PFSK-1 (cell line): Measurements from ENCODE around the gene MCM3AP.

Experiments used
- FOXP2 ChIP-seq: optimal IDR thresholded peaks from 2 replicates; pipeline ENCODE3; 2011; ENCODE audit warnings: borderline replicate concordance, control low read depth, inconsistent platforms; ENCODE audit not compliant: insufficient read depth; ENCODE audit errors: extremely low read length, extremely low read depth
- POLR2AphosphoS5 ChIP-seq: IDR thresholded peaks from 2 replicates; pipeline ENCODE4 v1.6.1; 2012; ENCODE audit warnings: low read depth, mild to moderate bottlenecking, control low read depth, low read length, moderate library complexity
- REST ChIP-seq, 2 experiments: IDR thresholded peaks; 2 replicates each; pipeline versions ENCODE4 v1.6.1 to v1.8.0; 2011 to 2012; ENCODE audit warnings: low read depth in 2 of 2, low read length in 2 of 2, control low read depth in 1 of 2, inconsistent platforms in 1 of 2, mild to moderate bottlenecking in 1 of 2, moderate library complexity in 1 of 2; ENCODE audit not compliant: insufficient read depth in 1 of 2
- SIN3A ChIP-seq: IDR thresholded peaks from 2 replicates; pipeline ENCODE4 v1.6.1; 2012; ENCODE audit warnings: mild to moderate bottlenecking, low read length, moderate library complexity, borderline replicate concordance; ENCODE audit not compliant: insufficient read depth
- TAF1 ChIP-seq: IDR thresholded peaks from 2 replicates; pipeline ENCODE4 v1.6.1; 2012; ENCODE audit warnings: low read length, control low read depth, borderline replicate concordance; ENCODE audit not compliant: insufficient read depth

The MCM3AP gene

DNA sequence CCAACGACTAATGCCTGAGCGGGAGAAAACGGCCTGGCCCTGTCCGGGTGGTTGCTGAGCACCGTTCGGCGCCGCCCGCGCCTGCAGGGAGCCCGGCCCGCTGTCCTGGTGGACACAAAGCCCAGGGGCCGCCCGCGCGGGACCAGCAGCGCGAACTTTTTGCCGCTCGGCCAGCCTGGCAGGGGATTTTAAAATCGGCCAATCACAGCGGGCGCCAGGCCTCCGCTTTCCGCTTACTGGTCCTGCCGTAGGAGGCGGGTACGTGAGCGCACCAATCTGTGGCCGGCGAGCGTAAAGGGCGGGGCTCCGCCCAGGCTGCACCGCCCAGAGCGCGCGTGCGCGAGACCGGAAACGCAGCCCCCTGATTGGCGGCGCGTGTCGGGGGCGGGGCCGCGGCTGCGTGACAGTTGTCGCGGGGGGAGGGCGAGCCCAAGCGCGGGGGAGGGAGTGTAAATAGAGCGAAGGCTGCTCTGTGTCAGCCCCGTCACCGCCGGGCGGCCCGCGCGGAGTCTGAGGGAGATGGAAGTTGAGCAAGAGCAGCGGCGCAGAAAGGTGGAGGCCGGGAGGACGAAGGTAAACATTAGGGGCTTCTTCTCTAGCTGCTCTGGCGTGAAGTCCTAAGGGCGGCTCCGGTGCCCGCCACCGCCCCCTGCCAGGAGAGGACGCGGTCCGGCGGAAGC is 38.4 kb upstream of the MCM3AP start, which contains the start of the genes C21orf58 and PCNT:
Gene C21orf58 (minus strand): TSS at position 161 of the 680 bp plus-strand sequence. CDS start 1,132 bp downstream, outside the sequence.
Gene PCNT (plus strand): TSS at position 447 of the 680 bp plus-strand sequence. CDS start 73 bp downstream, at position 520.
- TF ChIP-seq SIN3A (peak; percentile 85; the same call in 1 of the 2 replicates), FOXP2 (no peak), POLR2AphosphoS5 (peak; percentile 93), REST (IDR thresholded peaks at IDR 0.05; ENCODE audit: insufficient read depth in 1 of 2, low read depth in 2 of 2, low read length in 2 of 2) (peak in 1 of 2 experiments; percentile 72; a peak in 2 of 4 replicates), TAF1 (peak; percentile 95)

DNA sequence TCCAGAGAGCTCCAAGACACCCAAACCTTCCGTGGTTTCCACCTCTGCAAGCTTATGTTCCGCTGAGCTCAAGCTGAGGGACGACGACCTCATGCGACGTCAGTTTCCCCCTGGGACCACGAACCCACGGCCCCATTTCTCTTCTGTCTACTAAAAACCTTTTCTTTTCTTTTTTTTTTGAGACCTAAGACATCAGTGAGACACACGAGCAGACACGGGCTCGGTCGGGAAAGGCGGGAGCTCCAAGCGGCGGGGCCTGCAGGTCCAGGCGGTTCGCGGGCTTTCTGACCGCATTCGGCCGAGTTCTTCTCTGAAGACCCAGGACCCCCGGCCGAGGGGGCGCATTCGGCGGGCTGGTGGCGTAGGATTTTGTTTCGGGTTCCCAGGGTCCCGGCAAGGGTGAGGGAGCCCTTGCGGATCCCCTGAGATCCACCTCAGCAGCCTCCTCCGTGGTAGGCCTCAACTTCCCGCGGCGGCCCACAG is 37.9 kb upstream of the MCM3AP start:
- no peak for TF ChIP-seq FOXP2
- no peak for TF ChIP-seq SIN3A
- no peak for TF ChIP-seq REST (IDR thresholded peaks at IDR 0.05; ENCODE audit: insufficient read depth in 1 of 2, low read depth in 2 of 2, low read length in 2 of 2)
- no peak for TF ChIP-seq POLR2AphosphoS5
- no peak for TF ChIP-seq TAF1

- no peak for TF ChIP-seq REST (IDR thresholded peaks at IDR 0.05; ENCODE audit: insufficient read depth in 1 of 2, low read depth in 2 of 2, low read length in 2 of 2)
- peak; percentile 42; the same call in 1 of the 2 replicates for TF ChIP-seq POLR2AphosphoS5
- TF ChIP-seq SIN3A: peak; percentile 20; the same call in 1 of the 2 replicates
These were observed 37.2 kb upstream of the MCM3AP start for GRCh38 chr21:46322351-46323226.

- TF ChIP-seq REST (IDR thresholded peaks at IDR 0.05; ENCODE audit: insufficient read depth in 1 of 2, low read depth in 2 of 2, low read length in 2 of 2) (no peak), SIN3A (no peak), POLR2AphosphoS5 (no peak; the same call in none of the 2 replicates), FOXP2 (no peak), TAF1 (no peak)
These were observed 35.0 kb upstream of the MCM3AP start for GRCh38 chr21:46320331-46320801.
